Bronchial epithelial cell (primary cell): Measurements from ENCODE around the gene NETO1. TPM values are rescaled to one million over a fixed set of nuclear protein-coding genes. Genes with fewer than 3 reads are reported as not detected.

ENCODE experiments used
- DNase-seq: peaks from one replicate; pipeline ENCODE4 v3.0.0-alpha.2; 2010; ENCODE audit warnings: low read depth
- FAIRE-seq: peaks from 2 replicates; lab custom pipeline; 2011; peaks lifted over from hg19 to GRCh38; lab: Jason Lieb, UNC
- H3K27me3 ChIP-seq: 2 replicates; pipeline ENCODE4 v1.5.1; 2011; ENCODE audit warnings: low read length; ENCODE audit not compliant: control insufficient read depth, insufficient read depth
- H3K36me3 ChIP-seq: 2 replicates; pipeline ENCODE4 v1.5.1; 2011; ENCODE audit warnings: low read length; ENCODE audit not compliant: control insufficient read depth, insufficient read depth
- H3K4me3 ChIP-seq: 2 replicates; pipeline ENCODE4 v1.5.1; 2011; ENCODE audit warnings: mild to moderate bottlenecking, low read depth, low read length, control low read depth
- total RNA-seq: library from RNA; depleted of rRNA; stranded (reverse); fragments of >200 nt; gene quantifications from 2 replicates; pipeline ENCODE4 v1.2.1, GENCODE V29; 2014
- TF ChIP-seq, protein P1 (sequence below): IDR thresholded peaks from 2 replicates; pipeline ENCODE4 v1.5.1; 2011; ENCODE audit warnings: mild to moderate bottlenecking, moderate library complexity, low read length, control low read depth, inconsistent platforms; ENCODE audit not compliant: insufficient read depth, severe bottlenecking

The NETO1 gene
- total RNA-seq, 1 donor from 2014 or later: not detected

DNA sequence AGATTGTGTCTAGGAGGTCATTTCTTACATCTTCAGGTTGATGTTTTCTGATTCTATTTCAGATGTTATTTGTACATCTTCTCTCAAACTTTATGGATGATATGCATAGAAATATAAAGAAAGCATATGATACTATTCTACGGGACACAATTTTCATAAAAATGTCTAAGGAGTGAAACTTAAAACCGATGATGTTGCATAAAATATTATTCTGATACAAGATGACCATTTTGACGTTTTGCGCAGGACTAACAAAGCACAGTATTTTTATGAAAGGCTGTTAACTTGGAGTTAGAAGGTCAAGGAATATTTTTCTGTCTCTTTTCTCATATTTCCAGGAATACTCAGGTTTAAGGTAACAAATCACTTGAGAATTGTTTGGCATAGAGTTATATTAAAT, 8.7 kb downstream of the NETO1 start:
- DNase-seq (no peak), FAIRE-seq (no peak)
- TF ChIP-seq, protein P1, sequence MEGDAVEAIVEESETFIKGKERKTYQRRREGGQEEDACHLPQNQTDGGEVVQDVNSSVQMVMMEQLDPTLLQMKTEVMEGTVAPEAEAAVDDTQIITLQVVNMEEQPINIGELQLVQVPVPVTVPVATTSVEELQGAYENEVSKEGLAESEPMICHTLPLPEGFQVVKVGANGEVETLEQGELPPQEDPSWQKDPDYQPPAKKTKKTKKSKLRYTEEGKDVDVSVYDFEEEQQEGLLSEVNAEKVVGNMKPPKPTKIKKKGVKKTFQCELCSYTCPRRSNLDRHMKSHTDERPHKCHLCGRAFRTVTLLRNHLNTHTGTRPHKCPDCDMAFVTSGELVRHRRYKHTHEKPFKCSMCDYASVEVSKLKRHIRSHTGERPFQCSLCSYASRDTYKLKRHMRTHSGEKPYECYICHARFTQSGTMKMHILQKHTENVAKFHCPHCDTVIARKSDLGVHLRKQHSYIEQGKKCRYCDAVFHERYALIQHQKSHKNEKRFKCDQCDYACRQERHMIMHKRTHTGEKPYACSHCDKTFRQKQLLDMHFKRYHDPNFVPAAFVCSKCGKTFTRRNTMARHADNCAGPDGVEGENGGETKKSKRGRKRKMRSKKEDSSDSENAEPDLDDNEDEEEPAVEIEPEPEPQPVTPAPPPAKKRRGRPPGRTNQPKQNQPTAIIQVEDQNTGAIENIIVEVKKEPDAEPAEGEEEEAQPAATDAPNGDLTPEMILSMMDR: no peak
- H3K4me3 ChIP-seq: no peak overlapping the region
- no peaks in the 10 kb centered on the region for H3K27me3 ChIP-seq
- no peaks in the 10 kb centered on the region for H3K36me3 ChIP-seq

GRCh38 chr18:72849671-72850070, 18.1 kb downstream of the NETO1 start:
- TF ChIP-seq, protein P1: no peak
- Histone ChIP-seq H3K27me3 (no peaks in the 10 kb centered on the region), H3K36me3 (no peaks in the 10 kb centered on the region), H3K4me3 (no peak overlapping the region)
- no peak for DNase-seq
- no peak for FAIRE-seq

- FAIRE-seq (no peak), DNase-seq (peak; percentile 87)
- Histone ChIP-seq H3K4me3 (no peak overlapping the region), H3K36me3 (no peaks in the 10 kb centered on the region), H3K27me3 (no peaks in the 10 kb centered on the region)
- TF ChIP-seq, protein P1: no peak
These were observed 19.1 kb downstream of the NETO1 start for GRCh38 chr18:72848503-72849237.

GRCh38 chr18:72847771-72848170, 20.0 kb downstream of the NETO1 start:
- DNase-seq: no peak
- no peaks in the 10 kb centered on the region for H3K36me3 ChIP-seq
- TF ChIP-seq, protein P1: no peak
- no peak for FAIRE-seq
- no peaks in the 10 kb centered on the region for H3K27me3 ChIP-seq
- no peak overlapping the region for H3K4me3 ChIP-seq

- TF ChIP-seq, protein P1: no peak
- no peak overlapping the region for H3K4me3 ChIP-seq
- H3K36me3 ChIP-seq: no peaks in the 10 kb centered on the region
- H3K27me3 ChIP-seq: no peaks in the 10 kb centered on the region
- DNase-seq: peak; percentile 76
- no peak for FAIRE-seq
These were observed 20.9 kb downstream of the NETO1 start for GRCh38 chr18:72846736-72847533.
